Activated naive CD8-positive, alpha-beta T cell treated with anti-CD3 and anti-CD28 coated beads, Interleukin-2, amount 10 ng/mL, durations not matched to agents 7 days and 5 days (primary cell): Measurements from ENCODE around the gene ITGB4. TPM values are rescaled to one million over a fixed set of nuclear protein-coding genes. Genes with fewer than 3 reads are reported as not detected.
A peak's percentile ranks its signal among the peaks of the same experiment; 100 is the strongest.

Source experiments
- ATAC-seq: fragments of 150-1000 bp; cut with Tn5 transposase; one replicate; pipeline ENCODE4 v1.10.0; 2021; ENCODE audit warnings: low read depth, moderate library complexity
- POLR2A ChIA-PET: fragments of 350-600 bp; sonication (Branson Sonifier 250); formaldehyde crosslinking; loops from one replicate; lab custom pipeline; 2021; ENCODE audit warnings: antibody characterized with exemption; lab: Charles Lee
- DNase-seq: peaks from one replicate; pipeline ENCODE4 v3.0.0; 2021
- H3K27ac Mint-ChIP-seq: one replicate; pipeline ENCODE4 v1.8.0; 2022; ENCODE audit warnings: mild to moderate bottlenecking, mixed read lengths
- H3K27me3 Mint-ChIP-seq: one replicate; pipeline ENCODE4 v1.8.0; 2022; ENCODE audit warnings: mild to moderate bottlenecking, moderate library complexity, mixed read lengths
- H3K36me3 Mint-ChIP-seq: one replicate; pipeline ENCODE4 v1.8.0; 2021; ENCODE audit warnings: mild to moderate bottlenecking, mixed read lengths
- H3K4me1 Mint-ChIP-seq: one replicate; pipeline ENCODE4 v1.8.0; 2021; ENCODE audit warnings: mixed read lengths
- H3K4me3 Mint-ChIP-seq: one replicate; pipeline ENCODE4 v1.8.0; 2022; ENCODE audit warnings: mild to moderate bottlenecking, moderate library complexity, mixed read lengths
- H3K9me3 Mint-ChIP-seq: one replicate; pipeline ENCODE4 v1.8.0; 2021; ENCODE audit warnings: mixed read lengths
- total RNA-seq, 2 experiments: library from RNA; stranded (reverse); gene quantifications; one replicate each; pipeline ENCODE4 v1.2.3, GENCODE V29; 2021

The ITGB4 gene
- total RNA-seq, 2 experiments from 2014 or later = 1.0 to 1.4 TPM

GRCh38 chr17:75763613-75764416 is 42.6 kb downstream of the ITGB4 start:
- peaks cover 8% of the 10 kb centered on the region for H3K4me1 Mint-ChIP-seq
- peak overlapping the region; percentile 64 for H3K27ac Mint-ChIP-seq
- POLR2A ChIA-PET = interaction anchor here (0.8 to 7.3 kb wide), 9 partner anchors 10 to 113 kb away, joined by 3 to 129 read pairs (median 7); partner anchors contain the start of genes UNK and WBP2
- peak overlapping the region; percentile 87 for H3K4me3 Mint-ChIP-seq
- peaks cover 3% of the 10 kb centered on the region for H3K27me3 Mint-ChIP-seq
- no peak for DNase-seq
- H3K9me3 Mint-ChIP-seq = no peaks in the 10 kb centered on the region
- no peak for ATAC-seq
- H3K36me3 Mint-ChIP-seq = peaks cover 4% of the 10 kb centered on the region

- POLR2A ChIA-PET = interaction anchor here (0.8 to 7.3 kb wide), 10 partner anchors 11 to 112 kb away, joined by 3 to 129 read pairs (median 6); partner anchors contain the start of genes UNK and WBP2
- DNase-seq (no peak), ATAC-seq (peak; percentile 1)
- Mint-ChIP-seq H3K4me3 (peak overlapping the region; percentile 87), H3K9me3 (no peaks in the 10 kb centered on the region), H3K27ac (peak overlapping the region; percentile 77), H3K36me3 (peaks cover 2% of the 10 kb centered on the region), H3K4me1 (peaks cover 8% of the 10 kb centered on the region), H3K27me3 (peaks cover 3% of the 10 kb centered on the region)
These were observed 43.1 kb downstream of the ITGB4 start for GRCh38 chr17:75764417-75764710.

- H3K9me3 Mint-ChIP-seq = no peaks in the 10 kb centered on the region
- DNase-seq (peak; percentile 83), ATAC-seq (peak; percentile 97)
- H3K4me1 Mint-ChIP-seq = peaks cover 8% of the 10 kb centered on the region
- POLR2A ChIA-PET = interaction anchor here (0.6 to 7.3 kb wide), 10 partner anchors 11 to 113 kb away, joined by 3 to 129 read pairs (median 6); partner anchors contain the start of genes UNK and WBP2
- peaks cover 3% of the 10 kb centered on the region for H3K27me3 Mint-ChIP-seq
- peak within 1 kb of the TSS; percentile 87 for H3K4me3 Mint-ChIP-seq
- peak within 1 kb of the TSS; percentile 77 for H3K27ac Mint-ChIP-seq
- peaks cover 2% of the 10 kb centered on the region for H3K36me3 Mint-ChIP-seq
These were observed 43.6 kb downstream of the ITGB4 start, which contains the start of gene GALK1 for GRCh38 chr17:75764711-75765421. Gene GALK1, minus strand, starts transcription at chr17:75765192. Its CDS starts 56 bp downstream, at chr17:75765136.

GRCh38 chr17:75765981-75766380 is 44.7 kb downstream of the ITGB4 start:
- H3K4me3 Mint-ChIP-seq = no peak overlapping the region
- H3K9me3 Mint-ChIP-seq = no peaks in the 10 kb centered on the region
- POLR2A ChIA-PET = interaction anchor here (0.6 to 7.3 kb wide), 7 partner anchors 11 to 241 kb away, joined by 3 to 129 read pairs (median 10); partner anchors contain the start of genes UNK and WBP2
- H3K4me1 Mint-ChIP-seq = peaks cover 8% of the 10 kb centered on the region
- H3K36me3 Mint-ChIP-seq = peaks cover 2% of the 10 kb centered on the region
- H3K27me3 Mint-ChIP-seq = peaks cover 3% of the 10 kb centered on the region
- H3K27ac Mint-ChIP-seq = no peak overlapping the region
- ATAC-seq (no peak), DNase-seq (no peak)

GRCh38 chr17:75767881-75768280 is 46.6 kb downstream of the ITGB4 start:
- DNase-seq (peak; percentile 15), ATAC-seq (no peak)
- POLR2A ChIA-PET = interaction anchor here (0.8 to 1.6 kb wide), 2 partner anchors 8 to 14 kb away, joined by 4 to 5 read pairs; no protein-coding TSS in a partner anchor
- no peak overlapping the region for H3K27ac Mint-ChIP-seq
- peaks cover 8% of the 10 kb centered on the region for H3K4me1 Mint-ChIP-seq
- no peak overlapping the region for H3K4me3 Mint-ChIP-seq
- no peaks in the 10 kb centered on the region for H3K9me3 Mint-ChIP-seq
- no peaks in the 10 kb centered on the region for H3K36me3 Mint-ChIP-seq
- H3K27me3 Mint-ChIP-seq = peaks cover 3% of the 10 kb centered on the region

GRCh38 chr17:75769536-75769935 is 48.3 kb downstream of the ITGB4 start:
- no peaks in the 10 kb centered on the region for H3K9me3 Mint-ChIP-seq
- peaks cover 3% of the 10 kb centered on the region for H3K27me3 Mint-ChIP-seq
- H3K4me1 Mint-ChIP-seq = no peaks in the 10 kb centered on the region
- POLR2A ChIA-PET = interaction anchor here (0.8 to 1.6 kb wide), 3 partner anchors 9 to 74 kb away, joined by 5 to 6 read pairs (median 5); no protein-coding TSS in a partner anchor
- no peak for DNase-seq
- no peak overlapping the region for H3K4me3 Mint-ChIP-seq
- H3K36me3 Mint-ChIP-seq = no peaks in the 10 kb centered on the region
- ATAC-seq = no peak
- H3K27ac Mint-ChIP-seq = no peak overlapping the region

- POLR2A ChIA-PET = no interaction called here
- no peak for DNase-seq
- Mint-ChIP-seq H3K36me3 (peaks cover 10% of the 10 kb centered on the region), H3K4me1 (peaks cover 9% of the 10 kb centered on the region), H3K9me3 (no peaks in the 10 kb centered on the region), H3K27me3 (peaks cover 3% of the 10 kb centered on the region), H3K4me3 (no peak overlapping the region), H3K27ac (no peak overlapping the region)
- ATAC-seq = no peak
These were observed 50.3 kb downstream of the ITGB4 start for GRCh38 chr17:75771334-75772281.

- Mint-ChIP-seq H3K27me3 (no peaks in the 10 kb centered on the region), H3K36me3 (peaks cover 25% of the 10 kb centered on the region), H3K9me3 (no peaks in the 10 kb centered on the region), H3K4me1 (peaks cover 22% of the 10 kb centered on the region), H3K27ac (no peak overlapping the region), H3K4me3 (no peak overlapping the region)
- POLR2A ChIA-PET = interaction anchor here (1.4 to 7.8 kb wide), 6 partner anchors 10 to 82 kb away, joined by 5 to 129 read pairs (median 93); partner anchors contain the start of genes GALK1, UNC13D, UNK and WBP2
- DNase-seq (no peak), ATAC-seq (no peak)
These were observed 52.0 kb downstream of the ITGB4 start for GRCh38 chr17:75773121-75773807.

GRCh38 chr17:75773808-75774470 is 52.7 kb downstream of the ITGB4 start:
- H3K36me3 Mint-ChIP-seq = peaks cover 32% of the 10 kb centered on the region
- DNase-seq (no peak), ATAC-seq (no peak)
- peaks cover 26% of the 10 kb centered on the region for H3K4me1 Mint-ChIP-seq
- H3K27ac Mint-ChIP-seq = no peak overlapping the region
- H3K9me3 Mint-ChIP-seq = no peaks in the 10 kb centered on the region
- POLR2A ChIA-PET = interaction anchor here (1.4 to 7.8 kb wide), 8 partner anchors 11 to 132 kb away, joined by 5 to 129 read pairs (median 38); partner anchors contain the start of genes GALK1, UNC13D, UNK and WBP2
- no peak overlapping the region for H3K4me3 Mint-ChIP-seq
- no peaks in the 10 kb centered on the region for H3K27me3 Mint-ChIP-seq

- Mint-ChIP-seq H3K27ac (no peak overlapping the region), H3K4me3 (no peak overlapping the region), H3K9me3 (no peaks in the 10 kb centered on the region), H3K36me3 (peaks cover 33% of the 10 kb centered on the region), H3K27me3 (no peaks in the 10 kb centered on the region), H3K4me1 (peaks cover 26% of the 10 kb centered on the region)
- ATAC-seq = no peak
- DNase-seq = peak; percentile 36
- POLR2A ChIA-PET = interaction anchor here (1.2 to 7.8 kb wide), 9 partner anchors 11 to 132 kb away, joined by 3 to 129 read pairs (median 11); partner anchors contain the start of genes GALK1, TRIM65, UNC13D and UNK
These were observed 53.3 kb downstream of the ITGB4 start for GRCh38 chr17:75774471-75774990.

- peak; percentile 47 for DNase-seq
- H3K36me3 Mint-ChIP-seq = peaks cover 35% of the 10 kb centered on the region
- no peaks in the 10 kb centered on the region for H3K9me3 Mint-ChIP-seq
- no peak for ATAC-seq
- peak overlapping the region; percentile 45 for H3K27ac Mint-ChIP-seq
- POLR2A ChIA-PET = interaction anchor here (0.8 to 7.8 kb wide), 11 partner anchors 8 to 131 kb away, joined by 3 to 129 read pairs (median 11); partner anchors contain the start of genes GALK1, TRIM47, TRIM65 and UNC13D
- no peaks in the 10 kb centered on the region for H3K27me3 Mint-ChIP-seq
- peaks cover 30% of the 10 kb centered on the region for H3K4me1 Mint-ChIP-seq
- no peak overlapping the region for H3K4me3 Mint-ChIP-seq
These were observed 53.9 kb downstream of the ITGB4 start for GRCh38 chr17:75774991-75775668.
